ENCODE data around the gene SLC51A.
"Not testable (repeated sequence)": the region's sequence is repeated elsewhere in the genome, so short reads cannot be mapped to it uniquely, and the experiment has no call there.

The SLC51A gene

GRCh38 chr3:196238612-196239560, 22.6 kb downstream of the SLC51A start:
- Histone ChIP-seq H3K36me3 (ENCODE audit: control insufficient read depth, insufficient read depth, low read length) (peaks cover 13% of the 10 kb centered on the region), H3K27ac (ENCODE audit: insufficient read depth, low read depth, low read length, poor library complexity, severe bottlenecking) (no peak overlapping the region), H3K27me3 (ENCODE audit: control insufficient read depth, insufficient read depth, low read length, poor library complexity, severe bottlenecking) (no peaks in the 10 kb centered on the region), H3K4me3 (ENCODE audit: insufficient read depth, low read depth, low read length) (no peak overlapping the region), H3K4me1 (ENCODE audit: control insufficient read depth, insufficient read depth, low read length) (no peaks in the 10 kb centered on the region), H3K9me3 (ENCODE audit: control insufficient read depth, low read length) (no peaks in the 10 kb centered on the region)
- 89 to 91% methylated on average over 13 to 14 of the region's 14 CpGs for WGBS, 2 experiments

DNA sequence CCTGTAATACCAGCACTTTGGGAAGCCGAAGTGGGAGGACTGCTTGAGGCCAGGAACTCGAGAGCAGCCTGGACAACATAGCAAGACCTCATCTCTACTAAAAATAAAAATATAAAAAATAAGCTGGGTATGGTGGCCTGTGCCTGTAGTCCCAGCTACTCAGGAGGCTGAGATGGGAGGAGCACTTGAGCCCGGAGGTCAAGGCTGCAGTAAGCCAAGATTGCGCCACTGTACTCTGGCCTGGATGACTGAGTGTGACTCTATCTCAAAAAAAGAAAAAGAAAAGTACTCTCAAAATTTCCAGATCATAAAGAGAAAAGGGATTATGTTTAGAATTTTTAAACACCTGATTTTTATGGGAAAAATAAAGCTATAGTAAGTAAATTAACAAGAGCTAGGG, 24.1 kb downstream of the SLC51A start:
- peaks cover 13% of the 10 kb centered on the region for H3K36me3 ChIP-seq (ENCODE audit: control insufficient read depth, insufficient read depth, low read length)
- H3K27me3 ChIP-seq (ENCODE audit: control insufficient read depth, insufficient read depth, low read length, poor library complexity, severe bottlenecking): no peaks in the 10 kb centered on the region
- H3K27ac ChIP-seq (ENCODE audit: insufficient read depth, low read depth, low read length, poor library complexity, severe bottlenecking): no peak overlapping the region
- no peaks in the 10 kb centered on the region for H3K4me1 ChIP-seq (ENCODE audit: control insufficient read depth, insufficient read depth, low read length)
- H3K4me3 ChIP-seq (ENCODE audit: insufficient read depth, low read depth, low read length): no peak overlapping the region
- 93 to 96% methylated on average over 3 to 4 of the region's 4 CpGs for WGBS, 2 experiments
- H3K9me3 ChIP-seq (ENCODE audit: control insufficient read depth, low read length): no peaks in the 10 kb centered on the region

DNA sequence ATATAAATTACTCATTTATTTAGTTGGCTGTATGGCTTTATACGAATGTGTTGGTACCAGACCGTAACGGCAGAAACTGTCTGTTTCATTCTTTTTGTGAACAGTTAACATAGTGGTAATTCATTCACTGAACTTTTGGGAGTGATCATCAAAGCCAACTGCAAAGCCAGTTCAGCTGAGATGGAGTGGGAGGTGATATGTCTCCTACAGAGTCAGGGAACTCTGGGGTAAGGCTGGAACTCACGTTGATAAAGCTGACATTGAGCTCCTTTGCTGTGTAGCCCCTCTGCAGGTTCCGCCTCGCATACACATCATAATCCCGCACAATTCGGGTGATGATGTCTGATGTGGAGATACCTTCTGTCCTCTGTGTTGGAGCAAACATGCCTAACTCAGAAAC, 25.4 kb downstream of the SLC51A start:
- H3K9me3 ChIP-seq (ENCODE audit: control insufficient read depth, low read length): no peaks in the 10 kb centered on the region
- H3K4me1 ChIP-seq (ENCODE audit: control insufficient read depth, insufficient read depth, low read length): no peaks in the 10 kb centered on the region
- peaks cover 13% of the 10 kb centered on the region for H3K36me3 ChIP-seq (ENCODE audit: control insufficient read depth, insufficient read depth, low read length)
- H3K27ac ChIP-seq (ENCODE audit: insufficient read depth, low read depth, low read length, poor library complexity, severe bottlenecking): no peak overlapping the region
- 91 to 94% methylated on average over 8 of the region's 8 CpGs for WGBS, 2 experiments
- no peak overlapping the region for H3K4me3 ChIP-seq (ENCODE audit: insufficient read depth, low read depth, low read length)
- H3K27me3 ChIP-seq (ENCODE audit: control insufficient read depth, insufficient read depth, low read length, poor library complexity, severe bottlenecking): no peaks in the 10 kb centered on the region

DNA sequence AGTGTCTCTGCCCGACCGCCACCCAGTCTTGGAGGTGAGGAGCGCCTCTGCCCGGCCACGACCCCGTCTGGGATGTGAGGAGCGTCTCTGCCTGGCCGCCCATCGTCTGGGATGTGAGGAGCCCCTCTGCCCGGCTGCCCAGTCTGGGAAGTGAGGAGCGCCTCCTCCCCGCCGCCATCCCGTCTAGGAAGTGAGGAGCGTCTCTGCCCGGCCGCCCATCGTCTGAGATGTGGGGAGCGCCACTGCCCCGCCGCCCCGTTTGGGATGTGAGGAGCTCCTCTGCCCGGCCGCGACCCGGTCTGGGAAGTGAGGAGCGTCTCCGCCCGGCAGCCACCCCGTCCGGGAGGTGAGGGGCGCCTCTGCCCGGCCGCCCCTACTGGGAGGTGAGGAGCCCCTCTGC, 27.8 kb downstream of the SLC51A start:
- not testable (repeated sequence) for H3K27ac ChIP-seq (ENCODE audit: insufficient read depth, low read depth, low read length, poor library complexity, severe bottlenecking); H3K4me3 ChIP-seq (ENCODE audit: insufficient read depth, low read depth, low read length); H3K36me3 ChIP-seq (ENCODE audit: control insufficient read depth, insufficient read depth, low read length); H3K27me3 ChIP-seq (ENCODE audit: control insufficient read depth, insufficient read depth, low read length, poor library complexity, severe bottlenecking); H3K9me3 ChIP-seq (ENCODE audit: control insufficient read depth, low read length); H3K4me1 ChIP-seq (ENCODE audit: control insufficient read depth, insufficient read depth, low read length)
- 96 to 97% methylated on average over 34 of the region's 34 CpGs for WGBS, 2 experiments

- no peaks in the 10 kb centered on the region for H3K27me3 ChIP-seq (ENCODE audit: control insufficient read depth, insufficient read depth, low read length, poor library complexity, severe bottlenecking)
- H3K9me3 ChIP-seq (ENCODE audit: control insufficient read depth, low read length): no peaks in the 10 kb centered on the region
- peaks cover 7% of the 10 kb centered on the region for H3K36me3 ChIP-seq (ENCODE audit: control insufficient read depth, insufficient read depth, low read length)
- 93 to 96% methylated on average over 13 of the region's 13 CpGs for WGBS, 2 experiments
- no peak overlapping the region for H3K4me3 ChIP-seq (ENCODE audit: insufficient read depth, low read depth, low read length)
- no peaks in the 10 kb centered on the region for H3K4me1 ChIP-seq (ENCODE audit: control insufficient read depth, insufficient read depth, low read length)
- H3K27ac ChIP-seq (ENCODE audit: insufficient read depth, low read depth, low read length, poor library complexity, severe bottlenecking): no peak overlapping the region
Observed at GRCh38 chr3:196246612-196247308, 30.4 kb downstream of the SLC51A start.

GRCh38 chr3:196251918-196252317, 35.6 kb downstream of the SLC51A start:
- WGBS, 2 experiments: 93 to 97% methylated on average over 16 of the region's 16 CpGs
- Histone ChIP-seq H3K36me3 (ENCODE audit: control insufficient read depth, insufficient read depth, low read length) (peaks cover 6% of the 10 kb centered on the region), H3K4me3 (ENCODE audit: insufficient read depth, low read depth, low read length) (no peak overlapping the region), H3K9me3 (ENCODE audit: control insufficient read depth, low read length) (no peaks in the 10 kb centered on the region), H3K27ac (ENCODE audit: insufficient read depth, low read depth, low read length, poor library complexity, severe bottlenecking) (no peak overlapping the region), H3K4me1 (ENCODE audit: control insufficient read depth, insufficient read depth, low read length) (no peaks in the 10 kb centered on the region), H3K27me3 (ENCODE audit: control insufficient read depth, insufficient read depth, low read length, poor library complexity, severe bottlenecking) (no peaks in the 10 kb centered on the region)

DNA sequence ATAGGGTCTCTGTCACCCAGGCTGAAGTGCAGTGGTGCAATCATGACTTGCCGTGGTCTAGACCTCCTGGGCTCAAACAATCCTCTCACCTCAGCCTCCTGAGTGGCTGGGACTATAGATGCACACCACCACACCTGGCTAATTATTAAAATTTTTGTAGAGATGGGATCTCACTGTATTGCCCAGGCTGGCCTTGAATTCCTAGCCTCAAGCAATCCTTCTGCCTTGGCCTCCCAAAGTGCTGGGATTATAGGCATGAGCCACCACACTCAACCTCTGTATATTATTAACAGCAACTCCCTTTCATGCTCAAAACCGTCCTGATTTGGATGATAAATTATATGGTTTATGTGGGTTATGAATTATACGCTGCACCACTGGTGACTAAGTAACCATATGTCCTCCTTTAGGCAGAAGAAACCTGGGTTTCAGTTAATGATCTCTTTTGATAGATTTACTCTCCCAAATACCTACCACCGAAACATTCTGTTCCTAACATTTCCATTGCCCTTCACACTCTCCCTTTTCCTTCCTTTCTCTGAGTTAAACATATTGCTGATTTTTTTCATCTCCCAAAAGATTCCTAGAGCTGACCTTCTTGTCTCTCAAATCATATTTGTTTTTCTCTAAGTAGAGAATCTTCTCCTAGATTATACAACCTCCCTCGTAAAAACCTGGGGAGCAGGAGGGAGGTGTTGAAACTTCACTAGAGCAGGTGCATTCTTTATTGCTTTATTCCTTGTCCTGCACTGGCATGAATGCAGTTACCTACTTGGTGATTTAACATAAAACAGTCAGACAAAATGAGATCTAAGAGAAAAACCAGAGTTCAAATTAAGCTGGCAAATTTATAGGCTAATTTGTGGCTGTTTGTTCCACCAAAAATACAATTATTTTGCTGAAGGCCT, 38.3 kb downstream of the SLC51A start:
- H3K36me3 ChIP-seq (ENCODE audit: control insufficient read depth, insufficient read depth, low read length): no peaks in the 10 kb centered on the region
- 96 to 100% methylated on average over 4 of the region's 5 CpGs for WGBS, 2 experiments
- H3K4me3 ChIP-seq (ENCODE audit: insufficient read depth, low read depth, low read length): no peak overlapping the region
- H3K9me3 ChIP-seq (ENCODE audit: control insufficient read depth, low read length): no peaks in the 10 kb centered on the region
- no peaks in the 10 kb centered on the region for H3K27me3 ChIP-seq (ENCODE audit: control insufficient read depth, insufficient read depth, low read length, poor library complexity, severe bottlenecking)
- no peak overlapping the region for H3K27ac ChIP-seq (ENCODE audit: insufficient read depth, low read depth, low read length, poor library complexity, severe bottlenecking)
- H3K4me1 ChIP-seq (ENCODE audit: control insufficient read depth, insufficient read depth, low read length): no peaks in the 10 kb centered on the region

DNA sequence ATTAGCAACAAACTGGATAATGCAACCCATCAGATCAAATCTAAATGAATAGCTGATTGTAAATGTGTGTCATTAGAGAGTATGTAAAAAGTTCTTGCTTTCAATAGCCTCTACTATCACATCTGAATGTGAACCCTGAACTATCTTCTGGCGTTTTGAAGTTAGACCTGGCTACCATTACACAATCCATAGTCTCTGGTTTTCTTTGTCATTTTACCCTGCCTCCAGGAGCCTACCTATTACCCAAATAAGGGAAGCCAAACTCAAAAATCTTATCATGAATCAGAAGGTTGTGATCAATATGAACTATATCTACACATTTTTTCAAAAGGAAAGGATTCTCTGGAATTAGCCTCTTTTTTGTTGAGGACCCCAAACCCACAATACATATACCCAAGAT, 39.4 kb downstream of the SLC51A start:
- no peaks in the 10 kb centered on the region for H3K27me3 ChIP-seq (ENCODE audit: control insufficient read depth, insufficient read depth, low read length, poor library complexity, severe bottlenecking)
- 79 to 91% methylated on average over 1 of the region's 1 CpG for WGBS, 2 experiments
- H3K27ac ChIP-seq (ENCODE audit: insufficient read depth, low read depth, low read length, poor library complexity, severe bottlenecking): no peak overlapping the region
- no peaks in the 10 kb centered on the region for H3K9me3 ChIP-seq (ENCODE audit: control insufficient read depth, low read length)
- no peaks in the 10 kb centered on the region for H3K36me3 ChIP-seq (ENCODE audit: control insufficient read depth, insufficient read depth, low read length)
- H3K4me3 ChIP-seq (ENCODE audit: insufficient read depth, low read depth, low read length): no peak overlapping the region
- H3K4me1 ChIP-seq (ENCODE audit: control insufficient read depth, insufficient read depth, low read length): no peaks in the 10 kb centered on the region

DNA sequence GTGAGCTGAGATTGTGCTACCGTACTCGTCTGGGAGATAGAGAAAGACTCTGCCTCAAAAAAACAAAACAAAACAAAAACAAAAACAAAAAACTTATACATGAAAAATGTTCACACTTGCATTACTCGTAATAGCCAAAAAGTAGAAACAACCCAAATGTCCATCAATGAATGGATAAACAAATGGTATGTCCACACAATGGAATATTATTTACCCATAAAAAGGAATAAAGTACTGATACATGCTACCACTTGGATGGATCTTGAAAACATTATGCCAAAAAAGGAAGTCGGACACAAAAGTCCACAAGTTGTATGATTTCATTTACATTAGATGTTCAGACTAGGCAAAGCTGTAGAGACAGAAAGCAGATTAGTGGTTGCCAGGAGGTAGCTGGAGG, 44.5 kb downstream of the SLC51A start:
- 98 to 100% methylated on average over 4 of the region's 4 CpGs for WGBS, 2 experiments
- H3K36me3 ChIP-seq (ENCODE audit: control insufficient read depth, insufficient read depth, low read length): no peaks in the 10 kb centered on the region
- H3K27ac ChIP-seq (ENCODE audit: insufficient read depth, low read depth, low read length, poor library complexity, severe bottlenecking): no peak overlapping the region

More for the DNA sequence above, 44.5 kb downstream of the SLC51A start:
- no peaks in the 10 kb centered on the region for H3K4me1 ChIP-seq (ENCODE audit: control insufficient read depth, insufficient read depth, low read length)
- no peaks in the 10 kb centered on the region for H3K9me3 ChIP-seq (ENCODE audit: control insufficient read depth, low read length)
- no peaks in the 10 kb centered on the region for H3K27me3 ChIP-seq (ENCODE audit: control insufficient read depth, insufficient read depth, low read length, poor library complexity, severe bottlenecking)
- no peak overlapping the region for H3K4me3 ChIP-seq (ENCODE audit: insufficient read depth, low read depth, low read length)
